Choroid plexus epithelial cell (primary cell): Measurements from ENCODE around the gene ERBB2.

Experiments
- DNase-seq: peaks from one replicate; pipeline ENCODE4 v3.0.0-alpha.2; 2010; ENCODE audit warnings: low read depth
- H3K4me3 ChIP-seq: 2 replicates; pipeline ENCODE4 v1.5.1; 2011; ENCODE audit warnings: low read depth, mild to moderate bottlenecking, control low read depth, low read length, moderate library complexity
- CTCF ChIP-seq: conservative IDR thresholded peaks from 2 replicates; pipeline ENCODE4 v1.5.1; 2011; ENCODE audit warnings: low read depth, mild to moderate bottlenecking, control low read depth, inconsistent platforms, low read length, moderate library complexity

The ERBB2 gene

DNA sequence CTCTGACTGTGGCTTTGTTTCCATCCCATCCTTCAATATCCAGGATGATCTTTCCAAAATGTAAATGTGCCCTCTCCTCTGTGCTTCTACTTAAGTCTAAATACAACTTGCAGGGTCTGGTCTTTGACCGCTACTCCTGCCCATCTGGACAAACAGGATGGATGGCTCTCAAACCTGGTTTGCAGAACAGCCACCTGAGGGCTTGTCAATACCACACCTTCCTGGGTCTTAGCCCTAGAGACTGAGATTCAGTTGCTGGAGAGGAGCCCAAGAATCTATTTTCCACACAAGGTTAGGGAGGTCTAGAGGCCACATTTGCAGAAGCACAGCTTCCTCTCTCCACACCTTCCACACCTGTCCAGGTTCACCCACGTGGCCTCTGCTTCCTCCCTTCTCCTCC, 36.0 kb downstream of the ERBB2 start:
- DNase-seq, result no peak
- no peak overlapping the region for H3K4me3 ChIP-seq
- no peak for TF ChIP-seq CTCF

GRCh38 chr17:39736319-39737165, 36.7 kb downstream of the ERBB2 start:
- H3K4me3 ChIP-seq, result no peak overlapping the region
- no peak for TF ChIP-seq CTCF
- DNase-seq, result no peak

DNA sequence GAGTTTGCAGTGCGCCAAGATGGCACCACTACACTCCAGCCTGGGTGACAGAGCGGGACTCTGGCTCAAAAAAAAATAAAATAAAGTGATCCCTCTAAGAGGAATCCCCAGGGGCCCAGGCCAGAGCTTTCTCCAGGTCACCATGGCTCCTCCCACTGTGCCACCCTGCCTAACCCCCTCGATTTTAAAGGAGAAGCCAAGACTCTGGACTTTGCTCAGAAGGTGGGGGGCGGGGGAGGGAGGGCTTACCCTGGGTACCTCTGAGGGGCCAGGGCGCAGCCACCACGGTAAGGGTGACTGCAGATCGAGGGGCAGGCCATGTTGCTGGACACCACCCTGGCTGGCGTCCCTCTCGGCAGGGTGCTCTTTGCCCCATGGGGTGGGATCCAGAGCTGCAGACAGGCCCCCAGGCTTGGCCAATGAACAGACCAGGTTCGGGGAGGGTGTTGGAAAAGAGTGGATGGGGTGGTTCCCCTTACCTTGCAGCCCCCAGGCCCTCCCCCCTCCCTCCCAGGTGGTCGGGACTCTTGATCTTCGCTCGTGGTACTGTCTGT, 37.4 kb downstream of the ERBB2 start:
- TF ChIP-seq CTCF, result no peak
- no peak for DNase-seq
- H3K4me3 ChIP-seq, result no peak overlapping the region

DNA sequence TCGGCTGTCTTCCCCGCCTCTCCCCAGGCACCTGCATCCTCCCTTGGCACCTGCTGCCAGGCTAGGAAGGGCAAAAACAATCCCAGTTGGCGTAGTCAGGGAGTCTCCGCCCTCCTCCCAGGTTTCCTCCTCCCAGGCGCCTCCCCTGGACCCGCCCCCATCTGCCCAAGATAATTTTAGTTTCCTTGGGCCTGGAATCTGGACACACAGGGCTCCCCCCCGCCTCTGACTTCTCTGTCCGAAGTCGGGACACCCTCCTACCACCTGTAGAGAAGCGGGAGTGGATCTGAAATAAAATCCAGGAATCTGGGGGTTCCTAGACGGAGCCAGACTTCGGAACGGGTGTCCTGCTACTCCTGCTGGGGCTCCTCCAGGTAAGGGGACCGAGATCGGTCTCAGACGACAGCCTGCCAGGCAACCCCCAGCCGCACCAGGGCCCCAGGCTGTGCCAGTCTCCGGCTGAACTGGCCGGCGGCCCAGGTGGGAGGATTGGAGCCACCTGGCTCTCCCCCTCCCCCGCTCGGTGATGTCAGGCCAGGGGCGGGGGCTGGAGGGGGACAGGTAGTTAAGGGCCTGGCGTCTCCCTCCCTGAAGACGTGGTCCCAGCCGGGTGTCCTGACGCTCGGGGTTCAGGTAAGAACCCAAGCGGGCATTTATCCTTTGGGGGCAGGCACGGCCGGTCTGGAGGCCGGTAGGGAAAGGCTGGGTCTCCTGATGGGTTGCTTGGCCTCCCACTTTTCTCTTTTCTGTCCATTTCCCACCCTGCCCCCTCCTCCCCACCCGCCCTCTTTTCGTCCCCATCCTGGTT, 38.1 kb downstream of the ERBB2 start, which contains the start of gene GRB7:
GRB7 (plus strand) TSS at position 179 of the 808 bp plus-strand sequence. CDS start 4,364 bp downstream, outside the sequence.
- TF ChIP-seq CTCF, result no peak
- no peak for DNase-seq
- peak within 1 kb of the TSS; percentile 24 for H3K4me3 ChIP-seq

GRCh38 chr17:39738568-39738901, 38.7 kb downstream of the ERBB2 start:
- H3K4me3 ChIP-seq, result peak overlapping the region; percentile 14
- no peak for TF ChIP-seq CTCF
- no peak for DNase-seq

DNA sequence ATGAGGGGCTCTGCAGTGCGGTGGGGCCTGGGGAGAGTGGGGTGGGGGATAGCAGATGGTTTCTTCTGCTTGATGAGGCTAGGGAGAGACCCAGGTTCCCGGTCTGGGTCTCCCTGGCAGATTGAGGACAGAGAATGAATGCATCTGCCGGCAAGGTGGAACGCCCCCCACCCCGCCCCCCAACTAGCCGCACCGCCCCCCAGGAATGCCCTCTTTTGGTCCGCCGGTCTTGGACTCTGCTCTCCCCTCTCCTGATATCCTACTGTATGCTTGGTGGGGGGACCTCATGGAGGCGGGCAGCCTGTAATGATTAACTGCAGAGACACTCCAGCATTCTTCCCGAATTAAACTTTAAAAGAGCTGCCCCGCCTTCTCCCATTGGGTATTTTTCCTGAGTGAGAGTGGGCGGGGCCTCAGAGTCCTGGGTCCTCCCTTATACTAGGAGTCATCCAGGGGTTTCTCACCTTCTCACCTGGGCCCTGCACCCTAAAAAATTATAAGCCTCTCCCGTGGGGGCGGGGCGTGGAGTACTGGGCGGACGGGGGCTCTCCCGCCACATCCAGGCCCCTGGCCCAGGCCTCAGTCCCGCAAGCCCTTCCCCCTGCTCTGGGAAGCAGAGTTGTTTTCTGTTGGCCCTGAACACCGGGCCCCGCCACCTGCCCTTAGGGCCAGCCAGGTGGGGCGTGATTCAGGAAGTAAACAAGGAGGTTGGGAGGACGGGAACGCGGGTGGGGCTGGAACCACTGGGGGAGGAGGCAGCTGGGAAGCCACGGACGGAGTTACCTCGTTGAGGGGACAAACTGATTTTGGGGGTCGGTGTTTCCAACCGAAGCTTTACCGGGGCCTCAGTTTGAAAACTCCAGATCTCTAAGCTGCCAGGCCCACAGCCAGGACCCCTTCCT, 39.4 kb downstream of the ERBB2 start:
- TF ChIP-seq CTCF, result no peak
- no peak for DNase-seq
- H3K4me3 ChIP-seq, result peak overlapping the region; percentile 35
